ENCODE results near the gene FBXL16.
A peak's percentile ranks its signal among the peaks of the same experiment; 100 is the strongest.

FBXL16 gene

DNA sequence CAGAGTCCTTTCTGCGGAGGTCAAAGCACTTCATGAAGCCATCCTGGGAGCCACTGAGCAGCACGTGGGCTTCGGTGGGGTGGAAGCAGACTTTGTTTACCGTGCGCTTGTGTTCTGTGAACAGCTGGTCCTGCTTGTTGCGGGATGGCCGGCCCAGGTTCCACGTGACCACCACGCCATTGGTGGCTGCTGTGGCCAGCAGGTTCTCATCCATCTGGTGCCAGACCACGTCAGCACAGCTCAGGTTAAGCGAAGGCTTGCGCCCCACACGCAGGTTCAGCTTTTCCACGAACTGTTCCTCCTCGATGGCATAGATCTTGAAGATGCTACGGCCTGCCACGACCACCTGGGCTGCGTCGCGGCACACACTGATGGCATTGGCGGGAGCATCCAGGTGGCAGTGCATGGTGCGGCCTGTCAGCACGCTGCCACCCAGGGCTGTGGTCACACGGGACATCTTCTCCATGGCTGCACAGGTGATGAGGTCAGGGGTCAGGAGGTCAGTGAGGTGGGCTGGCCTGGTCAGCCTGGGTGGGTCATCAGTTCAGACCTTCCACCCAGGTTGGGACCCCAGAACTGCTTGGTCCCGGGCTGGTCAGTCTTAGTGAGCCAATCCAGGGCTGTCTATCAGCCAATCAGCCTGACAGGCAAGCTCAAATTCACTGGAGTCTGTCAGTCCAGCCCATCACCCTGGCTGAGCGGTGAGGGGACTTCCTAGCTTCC is 16.3 kb downstream of the FBXL16 start:
- Histone ChIP-seq H3K27me3 (ENCODE audit: control insufficient read depth, insufficient read depth, low read length) (peaks cover 37% of the 10 kb centered on the region), H3K9me3 (ENCODE audit: control insufficient read depth, low read depth, low read length) (no peaks in the 10 kb centered on the region), H3K27ac (ENCODE audit: low read length) (no peak overlapping the region), H3K9ac (ENCODE audit: low read length) (peak overlapping the region; percentile 67), H3K36me3 (ENCODE audit: control insufficient read depth, low read depth, low read length) (no peaks in the 10 kb centered on the region), H3K4me1 (ENCODE audit: control insufficient read depth, low read depth, low read length) (no peaks in the 10 kb centered on the region), H3K4me3 (ENCODE audit: low read length) (peak overlapping the region; percentile 86)

DNA sequence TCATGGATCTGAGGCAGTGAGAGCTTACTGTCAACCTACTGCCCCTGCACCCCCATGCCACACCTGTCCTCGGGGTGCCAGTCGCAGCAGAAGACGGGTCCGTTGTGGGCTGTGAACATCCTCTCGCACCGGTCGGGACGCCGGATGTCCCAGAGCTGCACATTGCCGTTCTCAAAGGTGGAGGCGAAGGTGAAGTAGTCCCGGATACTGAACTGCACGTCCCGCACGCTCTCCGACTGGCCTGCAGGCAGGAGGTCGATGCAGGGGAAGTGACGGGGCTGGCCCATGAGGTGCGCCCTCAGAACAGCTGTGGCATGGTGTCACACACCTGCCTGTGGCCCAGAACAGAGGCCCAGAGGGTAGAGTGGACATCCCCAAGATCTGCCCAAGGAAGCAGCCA is 18.1 kb downstream of the FBXL16 start:
- Histone ChIP-seq H3K4me3 (ENCODE audit: low read length) (no peak overlapping the region), H3K9ac (ENCODE audit: low read length) (no peak overlapping the region), H3K36me3 (ENCODE audit: control insufficient read depth, low read depth, low read length) (peaks cover 2% of the 10 kb centered on the region), H3K9me3 (ENCODE audit: control insufficient read depth, low read depth, low read length) (no peaks in the 10 kb centered on the region), H3K27ac (ENCODE audit: low read length) (no peak overlapping the region), H3K4me1 (ENCODE audit: control insufficient read depth, low read depth, low read length) (no peaks in the 10 kb centered on the region), H3K27me3 (ENCODE audit: control insufficient read depth, insufficient read depth, low read length) (peaks cover 19% of the 10 kb centered on the region)

DNA sequence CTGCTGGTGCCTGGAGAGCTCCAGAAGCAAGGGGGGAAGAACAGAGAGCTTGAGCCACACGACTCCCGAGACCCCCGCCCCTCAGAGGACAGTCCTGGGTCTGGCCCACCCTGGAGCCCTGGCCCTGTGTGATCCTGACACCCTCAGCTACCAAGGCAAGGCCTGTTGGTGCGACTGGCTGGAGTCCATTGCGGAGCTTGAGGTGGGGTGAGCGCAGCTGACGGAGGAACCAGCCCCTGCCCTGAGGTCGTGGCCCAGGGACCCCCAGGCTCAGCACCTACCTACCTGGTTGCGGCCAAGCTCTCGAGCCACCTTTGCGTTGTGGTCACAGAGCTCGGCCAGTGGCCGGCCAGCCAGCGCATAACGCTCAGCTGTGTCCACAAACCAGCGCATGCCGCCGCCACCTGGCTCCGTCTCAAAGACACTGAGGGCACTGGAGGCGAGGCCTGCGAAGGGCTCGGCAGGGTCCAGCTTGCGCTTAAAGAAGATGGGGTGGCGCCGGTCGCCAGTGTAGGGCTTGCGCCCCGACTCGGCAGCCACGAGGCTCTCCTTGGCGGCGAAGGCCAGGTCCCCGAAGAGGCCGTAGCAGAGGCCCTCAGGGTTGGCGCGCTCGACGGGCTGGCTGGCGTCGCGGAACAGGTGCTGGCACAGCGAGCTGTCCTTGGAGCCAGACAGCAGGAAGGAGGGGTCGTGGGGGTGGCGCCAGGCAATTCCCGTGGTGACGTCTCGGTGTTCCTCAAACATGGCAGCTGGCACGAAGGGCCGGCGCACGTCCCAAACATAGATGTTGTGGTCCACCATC is 18.9 kb downstream of the FBXL16 start:
- Histone ChIP-seq H3K4me3 (ENCODE audit: low read length) (no peak overlapping the region), H3K9ac (ENCODE audit: low read length) (no peak overlapping the region), H3K27ac (ENCODE audit: low read length) (no peak overlapping the region), H3K9me3 (ENCODE audit: control insufficient read depth, low read depth, low read length) (no peaks in the 10 kb centered on the region), H3K4me1 (ENCODE audit: control insufficient read depth, low read depth, low read length) (no peaks in the 10 kb centered on the region), H3K36me3 (ENCODE audit: control insufficient read depth, low read depth, low read length) (peaks cover 11% of the 10 kb centered on the region), H3K27me3 (ENCODE audit: control insufficient read depth, insufficient read depth, low read length) (peaks cover 10% of the 10 kb centered on the region)

- Histone ChIP-seq H3K36me3 (ENCODE audit: control insufficient read depth, low read depth, low read length) (peaks cover 15% of the 10 kb centered on the region), H3K9ac (ENCODE audit: low read length) (no peak overlapping the region), H3K4me3 (ENCODE audit: low read length) (no peak overlapping the region), H3K4me1 (ENCODE audit: control insufficient read depth, low read depth, low read length) (peaks cover 6% of the 10 kb centered on the region), H3K27me3 (ENCODE audit: control insufficient read depth, insufficient read depth, low read length) (peaks cover 3% of the 10 kb centered on the region), H3K27ac (ENCODE audit: low read length) (no peak overlapping the region), H3K9me3 (ENCODE audit: control insufficient read depth, low read depth, low read length) (no peaks in the 10 kb centered on the region)
Measured at GRCh38 chr16:685967-686366, 19.6 kb downstream of the FBXL16 start.

- Histone ChIP-seq H3K4me3 (ENCODE audit: low read length) (no peak overlapping the region), H3K27ac (ENCODE audit: low read length) (no peak overlapping the region), H3K9ac (ENCODE audit: low read length) (no peak overlapping the region), H3K9me3 (ENCODE audit: control insufficient read depth, low read depth, low read length) (no peaks in the 10 kb centered on the region), H3K4me1 (ENCODE audit: control insufficient read depth, low read depth, low read length) (peaks cover 6% of the 10 kb centered on the region), H3K27me3 (ENCODE audit: control insufficient read depth, insufficient read depth, low read length) (no peaks in the 10 kb centered on the region), H3K36me3 (ENCODE audit: control insufficient read depth, low read depth, low read length) (peaks cover 15% of the 10 kb centered on the region)
Measured at GRCh38 chr16:684961-685696, 20.5 kb downstream of the FBXL16 start.

- Histone ChIP-seq H3K27ac (ENCODE audit: low read length) (no peak within 1 kb of the TSS), H3K27me3 (ENCODE audit: control insufficient read depth, insufficient read depth, low read length) (no peaks in the 10 kb centered on the region), H3K36me3 (ENCODE audit: control insufficient read depth, low read depth, low read length) (peaks cover 15% of the 10 kb centered on the region), H3K4me1 (ENCODE audit: control insufficient read depth, low read depth, low read length) (peaks cover 6% of the 10 kb centered on the region), H3K9ac (ENCODE audit: low read length) (peak within 1 kb of the TSS; percentile 68), H3K4me3 (ENCODE audit: low read length) (peak within 1 kb of the TSS; percentile 72), H3K9me3 (ENCODE audit: control insufficient read depth, low read depth, low read length) (no peaks in the 10 kb centered on the region)
Measured at GRCh38 chr16:684071-684794, 21.4 kb downstream of the FBXL16 start, which contains the start of gene JMJD8. JMJD8 (minus strand) TSS chr16:684334; CDS start chr16:684319, 15 bp downstream.

GRCh38 chr16:683396-684070 is 22.1 kb downstream of the FBXL16 start:
- Histone ChIP-seq H3K27ac (ENCODE audit: low read length) (no peak overlapping the region), H3K9me3 (ENCODE audit: control insufficient read depth, low read depth, low read length) (no peaks in the 10 kb centered on the region), H3K4me3 (ENCODE audit: low read length) (peak overlapping the region; percentile 72), H3K36me3 (ENCODE audit: control insufficient read depth, low read depth, low read length) (peaks cover 15% of the 10 kb centered on the region), H3K27me3 (ENCODE audit: control insufficient read depth, insufficient read depth, low read length) (no peaks in the 10 kb centered on the region), H3K9ac (ENCODE audit: low read length) (peak overlapping the region; percentile 68), H3K4me1 (ENCODE audit: control insufficient read depth, low read depth, low read length) (peaks cover 6% of the 10 kb centered on the region)

- peak overlapping the region; percentile 72 for H3K4me3 ChIP-seq (ENCODE audit: low read length)
- no peaks in the 10 kb centered on the region for H3K9me3 ChIP-seq (ENCODE audit: control insufficient read depth, low read depth, low read length)
- H3K27me3 ChIP-seq (ENCODE audit: control insufficient read depth, insufficient read depth, low read length), result no peaks in the 10 kb centered on the region
- no peak overlapping the region for H3K27ac ChIP-seq (ENCODE audit: low read length)
- peaks cover 15% of the 10 kb centered on the region for H3K36me3 ChIP-seq (ENCODE audit: control insufficient read depth, low read depth, low read length)
- peak overlapping the region; percentile 68 for H3K9ac ChIP-seq (ENCODE audit: low read length)
- H3K4me1 ChIP-seq (ENCODE audit: control insufficient read depth, low read depth, low read length), result peaks cover 6% of the 10 kb centered on the region
Measured at GRCh38 chr16:682493-683395, 22.9 kb downstream of the FBXL16 start.

GRCh38 chr16:681746-682427 is 23.7 kb downstream of the FBXL16 start:
- no peak overlapping the region for H3K4me3 ChIP-seq (ENCODE audit: low read length)
- no peaks in the 10 kb centered on the region for H3K27me3 ChIP-seq (ENCODE audit: control insufficient read depth, insufficient read depth, low read length)
- no peaks in the 10 kb centered on the region for H3K9me3 ChIP-seq (ENCODE audit: control insufficient read depth, low read depth, low read length)
- H3K36me3 ChIP-seq (ENCODE audit: control insufficient read depth, low read depth, low read length), result peaks cover 15% of the 10 kb centered on the region
- H3K4me1 ChIP-seq (ENCODE audit: control insufficient read depth, low read depth, low read length), result peaks cover 6% of the 10 kb centered on the region
- H3K27ac ChIP-seq (ENCODE audit: low read length), result no peak overlapping the region
- H3K9ac ChIP-seq (ENCODE audit: low read length), result no peak overlapping the region

Measured in iPS-18a (cell line).